ENCODE results near the gene WDSUB1.

Gene WDSUB1

GRCh38 chr2:159209341-159210306 lies 76.9 kb downstream of the WDSUB1 start:
- DNase-seq (ENCODE audit: low read depth in 1 of 2, low spot score in 1 of 2), result no peak
- in situ Hi-C loops (cut with HindIII; ENCODE audit: low pct_unique_long_range_greater_than_20kb, low sequenced_read_pairs), result no loop called here
- TF ChIP-seq JUND (IDR thresholded peaks at IDR 0.05; ENCODE audit: low read depth), result no peak

GRCh38 chr2:159208438-159208837 lies 78.1 kb downstream of the WDSUB1 start:
- in situ Hi-C loops (cut with HindIII; ENCODE audit: low pct_unique_long_range_greater_than_20kb, low sequenced_read_pairs), result no loop called here
- TF ChIP-seq JUND (IDR thresholded peaks at IDR 0.05; ENCODE audit: low read depth), result no peak

GRCh38 chr2:159206736-159207380 lies 79.6 kb downstream of the WDSUB1 start:
- in situ Hi-C loops (cut with HindIII; ENCODE audit: low pct_unique_long_range_greater_than_20kb, low sequenced_read_pairs), result no loop called here
- DNase-seq (ENCODE audit: low read depth in 1 of 2, low spot score in 1 of 2), result no peak
- no peak for TF ChIP-seq JUND (IDR thresholded peaks at IDR 0.05; ENCODE audit: low read depth)

More at GRCh38 chr2:159208438-159208837, 78.1 kb downstream of the WDSUB1 start:
- DNase-seq (ENCODE audit: low read depth in 1 of 2, low spot score in 1 of 2), result no peak

GRCh38 chr2:159204381-159205144 lies 81.9 kb downstream of the WDSUB1 start:
- DNase-seq (ENCODE audit: low read depth in 1 of 2, low spot score in 1 of 2), result no peak
- no peak for TF ChIP-seq JUND (IDR thresholded peaks at IDR 0.05; ENCODE audit: low read depth)
- in situ Hi-C loops (cut with HindIII; ENCODE audit: low pct_unique_long_range_greater_than_20kb, low sequenced_read_pairs), result no loop called here

DNA sequence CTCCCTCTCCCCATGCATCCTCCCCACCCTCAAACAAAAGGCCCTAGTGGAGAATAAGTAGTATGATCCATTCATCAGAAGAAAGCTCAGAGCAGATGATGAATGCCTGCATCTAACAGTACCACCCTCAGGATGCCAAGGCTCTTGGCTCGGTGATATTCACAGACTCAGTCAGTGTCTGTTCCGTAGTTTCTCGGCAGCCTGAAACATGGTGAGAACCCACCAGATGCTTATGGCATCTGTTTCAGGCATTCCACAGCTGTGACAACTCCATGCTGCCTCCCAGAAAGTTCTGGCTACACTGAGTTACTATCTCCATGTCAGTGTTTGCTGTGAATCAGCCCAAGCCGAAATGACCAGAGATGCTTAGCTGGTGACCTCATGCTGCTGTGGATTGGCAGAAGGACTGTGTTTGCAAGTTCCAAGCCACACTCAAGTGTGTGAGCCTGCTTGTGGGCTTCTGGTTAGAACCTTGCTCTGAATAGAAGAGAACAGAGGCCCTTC lies 83.9 kb downstream of the WDSUB1 start:
- TF ChIP-seq JUND (IDR thresholded peaks at IDR 0.05; ENCODE audit: low read depth), result no peak
- no peak for DNase-seq (ENCODE audit: low read depth in 1 of 2, low spot score in 1 of 2)
- in situ Hi-C loops (cut with HindIII; ENCODE audit: low pct_unique_long_range_greater_than_20kb, low sequenced_read_pairs), result no loop called here

DNA sequence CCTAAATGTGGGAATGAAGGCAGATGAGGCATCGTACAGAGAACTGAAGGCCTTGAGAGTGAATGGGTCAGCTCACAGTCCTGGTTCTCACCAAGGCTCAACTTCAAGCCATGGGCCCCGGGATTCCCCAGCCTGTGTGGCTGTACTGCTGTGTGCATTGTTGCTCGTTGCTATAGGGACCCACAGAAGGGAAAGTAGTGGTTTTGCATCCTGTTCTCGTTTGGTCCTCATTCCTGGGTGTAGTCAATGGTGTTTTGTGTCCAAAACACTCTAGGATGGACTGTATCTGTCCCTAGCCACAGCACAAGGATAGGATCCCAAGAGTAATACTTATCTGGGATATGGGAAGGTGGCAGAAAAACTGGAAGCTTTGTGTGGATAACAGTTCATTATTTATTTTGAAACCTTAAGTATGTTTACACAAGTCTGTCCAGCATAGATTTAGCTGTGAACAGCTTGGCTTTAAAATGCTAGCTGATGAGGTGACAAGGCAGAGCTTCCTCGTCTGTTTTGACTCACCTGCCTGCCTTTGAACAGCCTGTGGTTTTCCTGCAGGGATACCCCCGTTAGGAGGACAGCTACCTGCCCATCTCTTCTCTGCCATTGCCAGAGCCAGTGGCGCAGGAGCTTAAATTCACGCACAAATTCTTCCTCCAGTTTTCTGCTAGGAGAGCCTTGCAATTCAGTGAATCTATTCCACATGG lies 85.0 kb downstream of the WDSUB1 start:
- peak in 1 of 2 experiments; percentile 13 for DNase-seq (ENCODE audit: low read depth in 1 of 2, low spot score in 1 of 2)
- in situ Hi-C loops (cut with HindIII; ENCODE audit: low pct_unique_long_range_greater_than_20kb, low sequenced_read_pairs), result no loop called here
- no peak for TF ChIP-seq JUND (IDR thresholded peaks at IDR 0.05; ENCODE audit: low read depth)

DNA sequence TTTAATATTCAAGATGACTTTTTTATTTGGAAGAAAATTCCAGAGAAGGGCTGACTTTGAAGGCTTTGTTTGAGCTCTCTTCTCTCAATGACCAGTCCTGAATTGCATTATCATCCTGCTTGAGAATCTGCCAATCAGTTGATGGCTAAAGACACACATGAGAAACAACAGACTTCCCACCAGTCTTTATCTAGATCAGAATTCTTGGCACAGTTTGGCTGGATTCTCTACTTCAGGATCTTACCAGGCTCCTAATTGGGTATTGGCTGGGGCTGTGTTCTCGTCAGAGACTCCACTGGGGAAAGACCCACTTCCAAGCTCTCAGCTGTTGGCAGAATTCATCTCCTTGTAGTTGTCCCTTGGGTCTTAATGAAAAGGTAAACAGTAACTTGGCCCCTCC lies 86.0 kb downstream of the WDSUB1 start:
- peak in 1 of 2 experiments; percentile 62 for DNase-seq (ENCODE audit: low read depth in 1 of 2, low spot score in 1 of 2)
- TF ChIP-seq JUND (IDR thresholded peaks at IDR 0.05; ENCODE audit: low read depth), result no peak
- in situ Hi-C loops (cut with HindIII; ENCODE audit: low pct_unique_long_range_greater_than_20kb, low sequenced_read_pairs), result no loop called here

DNA sequence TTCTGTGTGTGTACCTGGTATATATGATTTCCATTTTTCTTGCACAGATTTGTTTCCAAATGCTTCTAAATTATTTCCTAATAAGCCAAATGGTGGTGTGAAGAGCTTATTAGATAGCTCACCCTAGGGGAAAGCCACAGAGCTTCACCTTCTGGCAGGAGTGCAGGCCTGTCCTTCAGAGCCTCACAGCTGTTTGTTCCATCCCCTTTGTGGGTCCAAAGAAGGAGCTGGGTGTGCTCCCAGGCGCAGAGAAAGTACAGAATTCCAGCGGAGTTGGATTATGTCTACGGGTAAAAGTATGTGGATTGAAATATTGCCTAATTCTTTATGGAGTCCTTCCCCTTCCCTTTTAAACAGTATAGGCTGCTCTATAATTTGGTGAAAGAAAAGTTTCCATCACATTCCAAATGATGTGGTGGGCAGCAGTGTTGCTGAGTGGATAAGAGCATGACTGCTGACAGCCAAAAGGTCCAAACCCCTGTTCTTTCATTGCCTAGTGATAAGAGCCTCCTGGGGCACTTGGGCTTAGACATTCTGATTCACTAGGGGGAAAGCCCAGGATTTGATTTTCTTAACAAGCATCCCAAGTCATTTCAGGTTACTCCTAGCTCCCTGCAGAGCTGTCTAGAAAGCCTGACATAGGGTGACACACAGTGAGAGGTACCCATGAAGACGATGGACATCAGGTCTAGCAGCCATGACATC lies 86.6 kb downstream of the WDSUB1 start:
- no peak for DNase-seq (ENCODE audit: low read depth in 1 of 2, low spot score in 1 of 2)
- no peak for TF ChIP-seq JUND (IDR thresholded peaks at IDR 0.05; ENCODE audit: low read depth)
- in situ Hi-C loops (cut with HindIII; ENCODE audit: low pct_unique_long_range_greater_than_20kb, low sequenced_read_pairs), result no loop called here

- in situ Hi-C loops (cut with HindIII; ENCODE audit: low pct_unique_long_range_greater_than_20kb, low sequenced_read_pairs), result no loop called here
- DNase-seq (ENCODE audit: low read depth in 1 of 2, low spot score in 1 of 2), result no peak
Measured at GRCh38 chr2:159199236-159199635, 87.3 kb downstream of the WDSUB1 start.

GRCh38 chr2:159196393-159196925 lies 90.0 kb downstream of the WDSUB1 start:
- DNase-seq (ENCODE audit: low read depth in 1 of 2, low spot score in 1 of 2), result no peak
- in situ Hi-C loops (cut with HindIII; ENCODE audit: low pct_unique_long_range_greater_than_20kb, low sequenced_read_pairs), result no loop called here
- no peak for TF ChIP-seq JUND (IDR thresholded peaks at IDR 0.05; ENCODE audit: low read depth)

More at GRCh38 chr2:159199236-159199635, 87.3 kb downstream of the WDSUB1 start:
- no peak for TF ChIP-seq JUND (IDR thresholded peaks at IDR 0.05; ENCODE audit: low read depth)

DNA sequence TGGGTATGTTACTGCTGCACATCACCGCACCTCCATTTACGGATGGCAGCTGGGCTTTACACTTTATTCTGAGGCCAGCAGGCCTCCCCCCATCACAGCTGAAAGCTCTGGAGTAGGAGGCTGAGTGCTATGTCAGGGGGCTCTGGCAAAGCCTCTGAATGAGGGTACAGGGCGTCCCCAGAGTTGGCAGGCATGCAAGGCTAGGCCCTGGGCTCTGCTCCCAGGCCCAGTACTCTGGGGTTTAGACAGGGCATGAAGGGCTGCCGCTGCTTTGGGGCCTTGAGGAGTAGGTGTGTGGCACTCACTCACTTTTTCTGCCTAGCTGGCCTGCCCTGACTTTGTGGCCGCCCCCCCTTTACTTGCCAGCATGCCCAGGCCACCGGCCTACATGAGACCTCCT lies 90.8 kb downstream of the WDSUB1 start:
- no peak for TF ChIP-seq JUND (IDR thresholded peaks at IDR 0.05; ENCODE audit: low read depth)
- in situ Hi-C loops (cut with HindIII; ENCODE audit: low pct_unique_long_range_greater_than_20kb, low sequenced_read_pairs), result no loop called here
- DNase-seq (ENCODE audit: low read depth in 1 of 2, low spot score in 1 of 2), result no peak
